Measurements from ENCODE around the gene STX16.

- no peak for TF ChIP-seq CTCF (IDR thresholded peaks at IDR 0.05; ENCODE audit: low read length)
- no peak for TF ChIP-seq EZH2 (IDR thresholded peaks at IDR 0.05; ENCODE audit: borderline replicate concordance, low read length)
Measured at GRCh38 chr20:58618351-58619076, 32.6 kb upstream of the STX16 start.
